ENCODE results near the gene BTBD9. TPM values are rescaled to one million over a fixed set of nuclear protein-coding genes. Genes with fewer than 3 reads are reported as not detected.

BTBD9 gene
- polyA plus RNA-seq, 2 of the 4 experiments (the other 2 are of a cell fraction) = 2.3 to 4.6 TPM

GRCh38 chr6:38208028-38208427, 431.7 kb downstream of the BTBD9 start:
- 92% methylated on average over 8 of the region's 8 CpGs for WGBS (ENCODE audit: missing lambda C conversion rate)
- DNase-seq (ENCODE audit: low read depth in 1 of 2, low spot score in 1 of 2) (no peak), FAIRE-seq (no peak), ATAC-seq (no peak)
- Histone ChIP-seq H3K4me3 (no peak overlapping the region), H3K4me1 (no peaks in the 10 kb centered on the region; the same call in 2 of the 3 replicates), H3K9me3 (no peaks in the 10 kb centered on the region), H3K27ac (no peak overlapping the region), H3K4me2 (no peak overlapping the region)
- CTCF ChIA-PET = no interaction called here
- TF ChIP-seq ZNF302 (CRISPR knock-in tag; IDR thresholded peaks at IDR 0.05) (no peak), CHD4 (IDR thresholded peaks at IDR 0.05; ENCODE audit: borderline replicate concordance) (no peak), HOXA7 (CRISPR knock-in tag; IDR thresholded peaks at IDR 0.05) (no peak), TP53 (CRISPR knock-in tag; IDR thresholded peaks at IDR 0.05) (no peak), SREBF2 (IDR thresholded peaks at IDR 0.05) (no peak), RFX5 (IDR thresholded peaks at IDR 0.05) (no peak), PBX3 (IDR thresholded peaks at IDR 0.05) (no peak), TFCP2L1 (CRISPR knock-in tag; IDR thresholded peaks at IDR 0.05) (no peak), JUNB (IDR thresholded peaks at IDR 0.05) (no peak), ELK1 (IDR thresholded peaks at IDR 0.05; ENCODE audit: low read depth, low read length) (no peak), MAFK (IDR thresholded peaks at IDR 0.05; ENCODE audit: partially characterized antibody) (no peak), KDM1A (IDR thresholded peaks at IDR 0.05; ENCODE audit: low read depth) (no peak)
- POLR2A ChIA-PET = no interaction called here

GRCh38 chr6:38207375-38207774, 432.4 kb downstream of the BTBD9 start:
- Histone ChIP-seq H3K9me3 (no peaks in the 10 kb centered on the region), H3K4me2 (no peak overlapping the region), H3K27ac (no peak overlapping the region), H3K4me1 (no peaks in the 10 kb centered on the region), H3K4me3 (no peak overlapping the region)
- ChIA-PET CTCF (no interaction called here), POLR2A (no interaction called here)
- FAIRE-seq (no peak), ATAC-seq (no peak), DNase-seq (ENCODE audit: low read depth in 1 of 2, low spot score in 1 of 2) (no peak)
- no peak for TF ChIP-seq BCL3 (IDR thresholded peaks at IDR 0.05)
- no peak for TF ChIP-seq RFX5 (IDR thresholded peaks at IDR 0.05)
- TF ChIP-seq RCOR1 (IDR thresholded peaks at IDR 0.05; ENCODE audit: low read depth, low read length) = no peak
- TF ChIP-seq EHMT2 (IDR thresholded peaks at IDR 0.05; ENCODE audit: low read depth) = no peak
- 73% methylated on average over 4 of the region's 4 CpGs for WGBS (ENCODE audit: missing lambda C conversion rate)

GRCh38 chr6:38198219-38198618, 441.5 kb downstream of the BTBD9 start:
- Histone ChIP-seq H3K9me3 (no peaks in the 10 kb centered on the region), H3K4me2 (no peak overlapping the region), H3K4me1 (no peaks in the 10 kb centered on the region), H3K27ac (no peak overlapping the region), H3K4me3 (no peak overlapping the region)
- no peak for FAIRE-seq
- 79% methylated on average over 8 of the region's 8 CpGs for WGBS (ENCODE audit: missing lambda C conversion rate)
- DNase-seq (ENCODE audit: low read depth in 1 of 2, low spot score in 1 of 2) = no peak
- no peak for ATAC-seq
- TF ChIP-seq ESRRA (IDR thresholded peaks at IDR 0.05; ENCODE audit: borderline replicate concordance, low read length) = no peak
- TF ChIP-seq ZC3H11A (IDR thresholded peaks at IDR 0.05) = no peak
- TF ChIP-seq POLR2AphosphoS2 (conservative IDR thresholded peaks at IDR 0.05; ENCODE audit: low read length) = no peak
- no peak for TF ChIP-seq HMGXB4 (CRISPR knock-in tag; IDR thresholded peaks at IDR 0.05; ENCODE audit: borderline replicate concordance)
- TF ChIP-seq HES2 (IDR thresholded peaks at IDR 0.05) = no peak
- TF ChIP-seq MAFK (IDR thresholded peaks at IDR 0.05; ENCODE audit: partially characterized antibody) = no peak
- TF ChIP-seq SMC3 (IDR thresholded peaks at IDR 0.05) = no peak
- no peak for TF ChIP-seq NFE2L2 (conservative IDR thresholded peaks at IDR 0.05; ENCODE audit: low read length)
- TF ChIP-seq CHD4 (IDR thresholded peaks at IDR 0.05; ENCODE audit: borderline replicate concordance) = no peak
- TF ChIP-seq NR3C1 (IDR thresholded peaks at IDR 0.05) = no peak
- POLR2A ChIA-PET = no interaction called here
- CTCF ChIA-PET = no interaction called here

Measured in A549 (cell line).